GM23248 (cell line): ENCODE measurements around the gene LOXL4. TPM values are rescaled to one million over a fixed set of nuclear protein-coding genes. Genes with fewer than 3 reads are reported as not detected.
A peak's percentile ranks its signal among the peaks of the same experiment; 100 is the strongest.

Experiments used
- DNase-seq: peaks from one replicate; pipeline ENCODE4 v3.0.0-alpha.2; 2015
- H2AFZ ChIP-seq: fragments of 200-600 bp; sonication (generic); 2 replicates; pipeline ENCODE4 v1.6.1; 2016; ENCODE audit warnings: antibody characterized with exemption
- H3F3A ChIP-seq: fragments of 200-600 bp; sonication (generic); 2 replicates; pipeline ENCODE4 v1.6.1; 2016; ENCODE audit warnings: mild to moderate bottlenecking, antibody characterized with exemption, mixed run types; ENCODE audit not compliant: insufficient read depth
- H3K27ac ChIP-seq: fragments of 200-600 bp; sonication (generic); 2 replicates; pipeline ENCODE4 v1.5.1; 2016; ENCODE audit warnings: mild to moderate bottlenecking
- H3K27me3 ChIP-seq: fragments of 200-600 bp; sonication (generic); replicated peaks from 2 replicates; pipeline ENCODE4 v1.6.1; 2016; ENCODE audit warnings: mild to moderate bottlenecking; ENCODE audit not compliant: insufficient read depth
- H3K36me3 ChIP-seq: fragments of 200-600 bp; sonication (generic); 2 replicates; pipeline ENCODE4 v1.6.1; 2016; ENCODE audit warnings: low read depth, mild to moderate bottlenecking
- H3K4me1 ChIP-seq: fragments of 200-600 bp; sonication (generic); 2 replicates; pipeline ENCODE4 v1.6.1; 2016; ENCODE audit warnings: mild to moderate bottlenecking; ENCODE audit not compliant: insufficient read depth
- H3K4me2 ChIP-seq: fragments of 200-600 bp; sonication (generic); one replicate; pipeline ENCODE4 v1.6.1; 2016; ENCODE audit warnings: mild to moderate bottlenecking; ENCODE audit not compliant: unreplicated experiment
- H3K4me3 ChIP-seq: fragments of 200-600 bp; sonication (generic); 2 replicates; pipeline ENCODE4 v1.5.1; 2016; ENCODE audit warnings: mild to moderate bottlenecking
- H3K79me2 ChIP-seq: fragments of 200-600 bp; sonication (generic); 2 replicates; pipeline ENCODE4 v1.6.1; 2016; ENCODE audit warnings: mild to moderate bottlenecking; ENCODE audit not compliant: insufficient read depth
- H3K9ac ChIP-seq: fragments of 200-600 bp; sonication (generic); 2 replicates; pipeline ENCODE4 v1.6.1; 2016; ENCODE audit warnings: mild to moderate bottlenecking
- H3K9me2 ChIP-seq: fragments of 200-600 bp; sonication (generic); 2 replicates; pipeline ENCODE4 v1.6.1; 2016; ENCODE audit warnings: mixed run types, mild to moderate bottlenecking, moderate library complexity; ENCODE audit not compliant: insufficient read depth
- H3K9me3 ChIP-seq: fragments of 200-600 bp; sonication (generic); one replicate; pipeline ENCODE4 v1.6.1; 2017; ENCODE audit warnings: low read depth
- H4K20me1 ChIP-seq: fragments of 200-600 bp; sonication (generic); 2 replicates; pipeline ENCODE4 v1.6.0; 2016; ENCODE audit not compliant: insufficient read depth
- EZH2 ChIP-seq: fragments of 200-600 bp; sonication (generic); IDR thresholded peaks from 2 replicates; pipeline ENCODE4 v1.6.1; 2018; ENCODE audit warnings: antibody characterized with exemption, mild to moderate bottlenecking; ENCODE audit not compliant: insufficient read depth, poor library complexity, severe bottlenecking
- EZH2phosphoT487 ChIP-seq: fragments of 200-600 bp; sonication (generic); IDR thresholded peaks from 2 replicates; pipeline ENCODE4 v1.6.1; 2018; ENCODE audit warnings: antibody characterized with exemption, moderate library complexity, mild to moderate bottlenecking, low read depth; ENCODE audit not compliant: insufficient read depth
- WGBS, 2 experiments: methylation state at CpG; one replicate each; pipeline ENCODE4 v1.1.6; 2015 to 2017; ENCODE audit warnings: low lambda C conversion rate in 2 of 2, low coverage in 1 of 2; ENCODE audit errors: missing lambda C conversion rate in 2 of 2; 5-methylcytosine and 5-hydroxymethylcytosine counted together
- in situ Hi-C: fragments of 300-500 bp; cut with MboI; formaldehyde crosslinking; loops from 2 replicates; pipeline ENCODE4 v1.15.0; 2020
- polyA plus RNA-seq: library from polyadenylated mRNA; unstranded; fragments of >200 nt; fragmentation: Nextera tagmentation; extraction: Ambion mirVana; gene quantifications from 2 replicates; pipeline ENCODE4 v1.2.1, GENCODE V29; 2016
- total RNA-seq: library from RNA; depleted of rRNA; stranded (reverse); fragments of >200 nt; shearing (Covaris generic); gene quantifications from 2 replicates; pipeline ENCODE4 v1.2.3, GENCODE V29; 2014

The LOXL4 gene
- total and polyA plus RNA-seq, 2 experiments from 2014 or later: 319 to 496 TPM

- Histone ChIP-seq H4K20me1 (no peaks in the 10 kb centered on the region), H3F3A (peaks cover 70% of the 10 kb centered on the region), H3K27ac (peak overlapping the region; percentile 47), H3K4me2 (no peak overlapping the region), H3K9ac (peak overlapping the region; percentile 18; the same call in 1 of the 2 replicates), H3K79me2 (no peaks in the 10 kb centered on the region), H3K4me1 (peaks cover 6% of the 10 kb centered on the region; the same call in 1 of the 2 replicates), H3K36me3 (peaks cover 43% of the 10 kb centered on the region), H2AFZ (no peak overlapping the region), H3K4me3 (no peak overlapping the region), H3K9me2 (no peaks in the 10 kb centered on the region), H3K27me3 (no peaks in the 10 kb centered on the region), H3K9me3 (no peaks in the 10 kb centered on the region)
- TF ChIP-seq EZH2 (no peak), EZH2phosphoT487 (no peak)
- 29 to 30% methylated on average over 6 of the region's 6 CpGs for WGBS, 2 experiments
- DNase-seq: peak; percentile 69
- in situ Hi-C loops: loop anchor here (10.0 kb wide), 1 partner anchor 148 kb away; no protein-coding TSS in a partner anchor
Measured at GRCh38 chr10:98246911-98247805, 20.8 kb downstream of the LOXL4 start.

- Histone ChIP-seq H3K4me3 (no peak overlapping the region), H3F3A (peaks cover 44% of the 10 kb centered on the region), H3K79me2 (no peaks in the 10 kb centered on the region), H3K36me3 (peaks cover 19% of the 10 kb centered on the region), H3K9ac (no peak overlapping the region), H3K9me2 (no peaks in the 10 kb centered on the region), H3K9me3 (no peaks in the 10 kb centered on the region), H3K27ac (no peak overlapping the region), H3K4me1 (peaks cover 6% of the 10 kb centered on the region; the same call in 1 of the 2 replicates), H3K4me2 (no peak overlapping the region), H2AFZ (no peak overlapping the region), H3K27me3 (no peaks in the 10 kb centered on the region), H4K20me1 (no peaks in the 10 kb centered on the region)
- WGBS, 2 experiments: 68 to 83% methylated on average over 2 of the region's 2 CpGs
- TF ChIP-seq EZH2phosphoT487 (no peak), EZH2 (no peak)
- no peak for DNase-seq
- in situ Hi-C loops: loop anchor here (10.0 kb wide), 1 partner anchor 150 kb away; no protein-coding TSS in a partner anchor
Measured at GRCh38 chr10:98244586-98244985, 23.4 kb downstream of the LOXL4 start.

GRCh38 chr10:98244141-98244540, 23.9 kb downstream of the LOXL4 start:
- Histone ChIP-seq H2AFZ (no peak overlapping the region), H3K9me2 (no peaks in the 10 kb centered on the region), H3K4me3 (no peak overlapping the region), H3K27me3 (no peaks in the 10 kb centered on the region), H3K4me2 (no peak overlapping the region), H3K36me3 (peaks cover 15% of the 10 kb centered on the region; the same call in 1 of the 2 replicates), H3K9ac (no peak overlapping the region), H4K20me1 (no peaks in the 10 kb centered on the region), H3K9me3 (no peaks in the 10 kb centered on the region), H3K79me2 (no peaks in the 10 kb centered on the region), H3F3A (peaks cover 40% of the 10 kb centered on the region), H3K4me1 (peaks cover 6% of the 10 kb centered on the region; the same call in 1 of the 2 replicates), H3K27ac (no peak overlapping the region)
- TF ChIP-seq EZH2phosphoT487 (no peak), EZH2 (no peak)
- in situ Hi-C loops: loop anchor here (10.0 kb wide), 1 partner anchor 151 kb away; no protein-coding TSS in a partner anchor
- 81 to 82% methylated on average over 5 of the region's 5 CpGs for WGBS, 2 experiments
- no peak for DNase-seq

GRCh38 chr10:98242823-98243222, 25.2 kb downstream of the LOXL4 start:
- no peak overlapping the region for H3K9ac ChIP-seq
- TF ChIP-seq EZH2phosphoT487 (no peak), EZH2 (no peak)
- H3K27ac ChIP-seq: no peak overlapping the region
- H3F3A ChIP-seq: peaks cover 26% of the 10 kb centered on the region
- peak; percentile 51 for DNase-seq
- H3K4me1 ChIP-seq: peaks cover 6% of the 10 kb centered on the region; the same call in 1 of the 2 replicates
- no peaks in the 10 kb centered on the region for H3K9me3 ChIP-seq
- no peak overlapping the region for H2AFZ ChIP-seq
- no peaks in the 10 kb centered on the region for H3K27me3 ChIP-seq
- H3K9me2 ChIP-seq: no peaks in the 10 kb centered on the region
- WGBS, 2 experiments: 91 to 92% methylated on average over 1 of the region's 1 CpG
- in situ Hi-C loops: loop anchor here (10.0 kb wide), 1 partner anchor 152 kb away; no protein-coding TSS in a partner anchor
- no peaks in the 10 kb centered on the region for H4K20me1 ChIP-seq
- H3K4me2 ChIP-seq: no peak overlapping the region
- peaks cover 13% of the 10 kb centered on the region; the same call in 1 of the 2 replicates for H3K36me3 ChIP-seq
- no peak overlapping the region for H3K4me3 ChIP-seq
- H3K79me2 ChIP-seq: no peaks in the 10 kb centered on the region
